Lung (tissue), 13 donors: Measurements from ENCODE around the gene DOCK3. TPM values are rescaled to one million over a fixed set of nuclear protein-coding genes. Genes with fewer than 3 reads are reported as not detected.

ENCODE experiments used
- ATAC-seq: fragments of 200-7000 bp; cut with Tn5 transposase; one replicate; pipeline ENCODE4 v1.9.1; 2020; ENCODE audit warnings: moderate number of reproducible peaks; ENCODE audit not compliant: insufficient read depth, low FRiP score
- DNase-seq, 3 donors: peaks; one replicate each; pipeline ENCODE4 v3.0.0-alpha.2; 2013 to 2017
- H3K27ac ChIP-seq, 2 donors: one replicate each; pipeline ENCODE4 v1.5.1; 2013; ENCODE audit warnings: mild to moderate bottlenecking in 2 of 2, moderate library complexity in 2 of 2, control low read depth in 1 of 2, inconsistent platforms in 1 of 2, low read depth in 1 of 2, low read length in 1 of 2
- H3K27me3 ChIP-seq, 3 donors: one replicate each; pipeline ENCODE4 v1.5.1; 2013; ENCODE audit warnings: low read length in 2 of 3; ENCODE audit not compliant: control insufficient read depth in 3 of 3, insufficient read depth in 3 of 3
- H3K36me3 ChIP-seq, 4 donors: one replicate each; pipeline ENCODE4 v1.5.1; 2013; ENCODE audit warnings: low read length in 4 of 4, mild to moderate bottlenecking in 1 of 4, moderate library complexity in 1 of 4; ENCODE audit not compliant: control insufficient read depth in 4 of 4, insufficient read depth in 4 of 4
- H3K4me1 ChIP-seq, 5 donors: one replicate each; pipeline ENCODE4 v1.5.1; 2013; ENCODE audit warnings: low read length in 5 of 5, mild to moderate bottlenecking in 2 of 5, moderate library complexity in 1 of 5; ENCODE audit not compliant: control insufficient read depth in 5 of 5, insufficient read depth in 5 of 5
- H3K4me3 ChIP-seq: one replicate; pipeline ENCODE4 v1.5.1; 2013; ENCODE audit warnings: mild to moderate bottlenecking, control low read depth, moderate library complexity
- H3K9ac ChIP-seq, 2 donors: one replicate each; pipeline ENCODE4 v1.5.1; 2013; ENCODE audit warnings: low read length in 2 of 2, control low read depth in 1 of 2; ENCODE audit not compliant: insufficient read depth in 1 of 2
- H3K9me3 ChIP-seq, 4 donors: one replicate each; pipeline ENCODE4 v1.5.1; 2013; ENCODE audit warnings: low read length in 3 of 4, mild to moderate bottlenecking in 1 of 4, moderate library complexity in 1 of 4; ENCODE audit not compliant: control insufficient read depth in 4 of 4, insufficient read depth in 3 of 4
- CTCF ChIP-seq: IDR thresholded peaks from 2 replicates; pipeline ENCODE4 v1.5.1; 2012; ENCODE audit warnings: mild to moderate bottlenecking; ENCODE audit errors: control extremely low read depth, extremely low read depth
- WGBS, 2 donors: extraction: QIAGEN DNeasy Blood & Tissue Kit; methylation state at CpG; one replicate each; pipeline ENCODE4 v1.1.7; 2013; 5-methylcytosine and 5-hydroxymethylcytosine counted together
- polyA plus RNA-seq, 2 donors: library from polyadenylated mRNA; stranded (reverse); fragments of 200-250 nt; gene quantifications; one replicate each; pipeline ENCODE4 v1.2.1, GENCODE V29; 2013
- small RNA-seq: library from RNA; depleted of rRNA; stranded (forward); fragments of <200 nt; gene quantifications from one replicate; pipeline ENCODE3, GENCODE V24; 2014; ENCODE audit warnings: low replicate concordance
- total RNA-seq, 2 donors: library from RNA; depleted of rRNA in 1 of 2; stranded (reverse); fragments of >200 nt in 1 of 2; gene quantifications; one replicate each; pipeline ENCODE4 v1.2.1, GENCODE V29; 2014 to 2021
- donor health status: control.
- donor health status: control.
- donor health status: Bipolar disorder and iron deficiency.
- donor health status: healthy.
- donor health status: DM: yes; HTN: yes; CAD: no.

DOCK3 gene
- total and polyA plus RNA-seq, 4 donors, result 0.06 to 1.4 (median 0.34) TPM

GRCh38 chr3:51429138-51429537, 754.4 kb downstream of the DOCK3 start:
- Histone ChIP-seq H3K4me1 (no peaks in the 10 kb centered on the region), H3K9ac (no peak overlapping the region), H3K9me3 (no peaks in the 10 kb centered on the region), H3K4me3 (no peak overlapping the region), H3K36me3 (peaks cover 8 to 27% (median 17%) of the 10 kb centered on the region in 4 donors), H3K27me3 (no peaks in the 10 kb centered on the region), H3K27ac (no peak overlapping the region)
- ATAC-seq, result no peak
- no peak for TF ChIP-seq CTCF
- WGBS, 2 donors, result 73 to 95% methylated on average over 3 of the region's 3 CpGs
- no peak for DNase-seq

Small RNAs within 50 kb of the gene (small RNA-seq; reads per million reads assigned to genes)
- not detected for gene MIR4787
- not detected for gene PPIAP69

Other genes starting within 250 kb of the DOCK3 start
- gene CACNA2D2, start 171.3 kb upstream of the DOCK3 start, total RNA-seq, result 100 to 1,000 TPM in 1 of 2 donors, 10 to 100 TPM in 1; 35.8 to 111 TPM
- 100 to 1,000 TPM in 1 of 2 donors, 10 to 100 TPM in 1; 28.2 to 102 TPM for gene CACNA2D2, start 171.3 kb upstream of the DOCK3 start, polyA plus RNA-seq
- gene C3orf18, start 107.2 kb upstream of the DOCK3 start, total RNA-seq, result 1 to 10 TPM; 5.7 to 7.0 TPM
- 1 to 10 TPM; 2.7 to 3.2 TPM for gene C3orf18, start 107.2 kb upstream of the DOCK3 start, polyA plus RNA-seq
- gene HEMK1, start 105.4 kb upstream of the DOCK3 start, total RNA-seq, result 10 to 100 TPM; 17.3 to 28.0 TPM
- gene HEMK1, start 105.4 kb upstream of the DOCK3 start, polyA plus RNA-seq, result 10 to 100 TPM; 16.0 to 20.1 TPM
- 10 to 100 TPM; 42.9 to 50.2 TPM for gene CISH, start 63.2 kb upstream of the DOCK3 start, total RNA-seq
- gene CISH, start 63.2 kb upstream of the DOCK3 start, polyA plus RNA-seq, result 100 to 1,000 TPM in 1 of 2 donors, 10 to 100 TPM in 1; 37.8 to 104 TPM
- gene MAPKAPK3, start 57.8 kb upstream of the DOCK3 start, total RNA-seq, result 10 to 100 TPM; 23.6 to 96.1 TPM
- gene MAPKAPK3, start 57.8 kb upstream of the DOCK3 start, polyA plus RNA-seq, result 10 to 100 TPM; 50.8 to 92.1 TPM